Left kidney (tissue), 2 donors: ENCODE measurements around the gene UBE2D1. TPM values are rescaled to one million over a fixed set of nuclear protein-coding genes. Genes with fewer than 3 reads are reported as not detected.
"Not testable (repeated sequence)": the region's sequence is repeated elsewhere in the genome, so short reads cannot be mapped to it uniquely, and the experiment has no call there.

ENCODE experiments used
- DNase-seq: peaks from one replicate; pipeline ENCODE4 v3.0.0-alpha.2; 2013
- polyA plus RNA-seq: library from polyadenylated mRNA; unstranded; fragments of 120-200 nt; gene quantifications from one replicate; pipeline ENCODE4 v1.2.1, GENCODE V29; 2013; ENCODE audit not compliant: insufficient read length

UBE2D1 gene
- polyA plus RNA-seq, 1 donor: 42.8 TPM

- DNase-seq: no peak
Measured at GRCh38 chr10:58373442-58373827, 38.6 kb downstream of the UBE2D1 start.

DNA sequence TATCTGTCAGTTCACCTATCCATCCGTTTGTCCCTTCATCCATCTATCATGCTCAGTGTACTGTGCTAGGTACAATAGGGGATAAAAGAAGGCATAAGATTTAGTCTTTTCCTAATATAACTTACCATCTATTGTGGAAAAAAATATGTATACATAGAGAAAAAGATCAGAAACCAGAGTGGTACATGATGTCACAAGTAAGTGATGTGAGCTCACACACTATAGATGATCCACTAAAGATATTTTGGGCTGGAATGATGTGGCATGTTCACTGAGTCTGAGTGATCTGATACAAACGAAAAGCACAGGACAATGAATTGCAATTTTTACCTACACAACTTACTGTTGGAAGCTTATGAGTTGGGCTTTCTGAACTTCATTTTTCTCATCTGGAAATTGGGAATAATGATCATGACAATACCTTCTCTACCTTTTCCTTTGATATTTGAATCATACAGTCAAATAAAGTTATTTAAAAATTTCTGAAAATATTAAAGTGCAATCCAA lies 47.7 kb downstream of the UBE2D1 start:
- no peak for DNase-seq

DNA sequence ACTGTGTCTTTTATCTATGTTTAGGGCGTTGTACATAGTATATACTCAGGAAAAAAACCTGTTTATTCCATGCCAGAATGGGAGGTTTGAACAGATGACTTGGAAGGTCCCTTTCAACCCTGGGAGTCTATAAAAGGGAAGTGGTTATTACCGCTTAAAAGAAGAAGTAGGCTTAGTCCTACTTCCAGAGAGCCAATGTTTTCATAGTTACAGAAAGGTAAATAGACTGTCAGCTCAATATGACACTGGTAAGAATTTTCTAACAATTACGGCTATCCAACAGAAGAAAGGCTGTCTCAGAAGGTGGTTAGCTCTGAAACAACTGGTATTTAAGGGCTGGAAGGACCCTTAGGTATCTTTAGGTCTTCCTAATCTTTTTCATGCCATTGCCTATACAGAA lies 49.3 kb downstream of the UBE2D1 start:
- DNase-seq: no peak

- no peak for DNase-seq
Measured at GRCh38 chr10:58384544-58384998, 49.8 kb downstream of the UBE2D1 start.

DNA sequence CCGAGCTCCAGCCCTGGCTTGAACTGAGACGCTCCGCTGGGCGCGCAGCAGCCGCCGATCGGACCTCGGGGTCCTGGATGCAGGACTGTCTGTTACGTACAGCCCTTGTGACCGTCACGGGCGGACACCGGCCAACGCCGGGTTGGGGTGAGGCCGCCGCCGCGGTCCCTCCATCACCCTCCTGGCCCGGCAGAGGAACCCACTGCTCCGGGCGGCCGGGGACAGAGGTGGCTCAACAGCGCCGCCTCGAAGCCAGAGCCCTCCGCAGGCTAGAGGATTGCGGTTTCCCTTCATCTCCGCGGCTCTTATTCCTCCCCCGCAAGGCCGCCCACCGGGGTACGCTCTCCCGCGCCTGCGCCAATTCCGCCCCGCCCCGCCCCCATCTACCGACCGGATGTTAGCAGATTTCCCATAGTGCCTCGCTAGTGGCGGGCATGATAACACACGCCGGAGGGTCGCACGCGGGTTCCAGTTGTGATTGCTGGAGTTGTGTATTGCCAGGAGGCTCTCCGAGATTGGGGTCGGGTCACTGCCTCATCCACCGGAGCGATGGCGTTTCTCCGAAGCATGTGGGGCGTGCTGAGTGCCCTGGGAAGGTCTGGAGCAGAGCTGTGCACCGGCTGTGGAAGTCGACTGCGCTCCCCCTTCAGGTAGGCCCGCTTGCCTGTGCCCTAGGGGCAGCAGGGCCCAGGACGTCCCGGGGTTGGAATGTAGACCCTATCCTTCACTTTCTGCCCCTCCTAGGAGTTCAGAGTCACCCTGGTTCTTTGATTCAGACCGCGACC lies 50.4 kb downstream of the UBE2D1 start, which contains the start of gene TFAM:
TSS of gene TFAM (plus strand) at position 412 of the 785 bp plus-strand sequence. CDS start at position 550, 138 bp downstream.
- peak; percentile 95 for DNase-seq

GRCh38 chr10:58385784-58386112 lies 50.9 kb downstream of the UBE2D1 start:
- no peak for DNase-seq

GRCh38 chr10:58389024-58389423 lies 54.2 kb downstream of the UBE2D1 start:
- no peak for DNase-seq

GRCh38 chr10:58393317-58393716 lies 58.5 kb downstream of the UBE2D1 start:
- DNase-seq: no peak

DNA sequence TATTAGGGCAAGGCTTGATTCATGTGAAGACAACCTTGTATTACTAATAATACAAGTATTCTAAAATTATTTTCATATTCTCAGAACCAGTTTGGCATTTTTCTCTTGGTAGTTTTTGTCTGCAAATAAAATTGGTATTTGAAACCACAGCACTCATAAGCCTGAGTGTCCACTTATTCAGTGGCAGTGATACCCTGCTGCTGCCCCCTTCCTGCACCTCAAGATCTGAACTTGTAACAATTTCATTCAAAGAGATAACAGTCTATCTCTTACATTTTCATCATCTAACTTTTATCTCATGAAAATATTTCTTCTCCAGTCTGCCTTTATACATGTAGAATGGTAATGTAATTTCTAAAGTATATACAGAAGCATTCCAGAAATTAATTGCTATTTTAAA lies 59.7 kb downstream of the UBE2D1 start:
- no peak for DNase-seq

- DNase-seq: no peak
Measured at GRCh38 chr10:58396057-58396456, 61.3 kb downstream of the UBE2D1 start.

DNA sequence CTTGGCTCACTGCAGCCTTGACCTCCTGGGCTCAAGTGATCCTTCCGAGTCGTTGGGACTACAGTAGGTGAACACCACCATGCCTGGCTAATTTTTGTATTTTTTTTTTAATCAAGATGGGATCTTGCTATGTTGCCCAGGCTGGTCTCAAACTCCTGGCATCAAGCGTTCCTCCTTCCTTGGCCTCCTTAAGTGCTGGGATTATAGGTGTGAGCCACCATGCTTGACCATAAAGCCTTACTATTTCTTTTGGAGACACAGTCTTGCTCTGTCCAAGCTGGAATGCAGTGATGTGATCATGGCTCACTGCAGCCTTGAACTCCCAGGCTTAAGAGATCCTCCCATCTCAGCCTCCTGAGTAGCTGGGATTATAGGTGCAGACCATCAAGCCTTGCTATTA lies 63.0 kb downstream of the UBE2D1 start:
- no peak for DNase-seq

- no peak for DNase-seq
Measured at GRCh38 chr10:58399410-58399809, 64.6 kb downstream of the UBE2D1 start.

DNA sequence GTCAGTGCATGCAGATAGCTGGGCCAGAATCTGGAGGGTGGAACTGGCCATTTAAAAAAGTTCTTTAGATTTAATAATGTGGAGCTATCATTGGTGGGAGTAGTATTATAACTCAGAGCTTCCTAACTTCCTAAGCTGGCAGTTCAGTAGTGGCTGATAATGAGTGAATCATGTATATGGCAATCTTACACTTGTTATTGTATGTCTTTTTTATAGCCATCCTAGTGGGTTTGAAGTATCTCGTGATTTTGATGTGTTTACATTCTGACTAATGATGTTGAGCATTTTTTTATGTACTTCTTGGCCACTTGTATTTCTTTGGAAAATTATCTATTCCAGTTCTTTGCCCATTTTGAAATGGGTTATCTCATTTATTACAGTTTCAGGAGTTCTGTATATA lies 65.8 kb downstream of the UBE2D1 start:
- no peak for DNase-seq

DNA sequence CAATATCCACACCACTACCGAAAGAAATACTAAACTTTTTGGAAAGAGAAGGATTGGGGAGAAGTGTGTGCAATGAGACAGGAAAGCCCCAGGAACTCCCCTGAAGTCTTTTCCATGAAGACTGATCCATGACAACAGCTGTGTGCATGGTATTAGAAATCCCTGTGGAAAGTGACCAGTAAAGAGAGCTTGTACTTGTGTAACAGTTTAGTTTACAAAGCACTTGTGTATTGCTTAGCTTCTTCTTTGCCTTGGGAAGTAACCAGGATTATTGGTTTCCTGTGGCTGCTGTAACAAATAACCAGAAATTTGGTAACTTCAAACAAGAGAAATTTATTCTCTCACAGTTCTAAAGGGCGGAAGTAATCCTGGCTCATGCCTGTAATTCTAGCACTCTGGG lies 69.2 kb downstream of the UBE2D1 start:
- DNase-seq: no peak

GRCh38 chr10:58409956-58410610 lies 75.3 kb downstream of the UBE2D1 start:
- DNase-seq: no peak

DNA sequence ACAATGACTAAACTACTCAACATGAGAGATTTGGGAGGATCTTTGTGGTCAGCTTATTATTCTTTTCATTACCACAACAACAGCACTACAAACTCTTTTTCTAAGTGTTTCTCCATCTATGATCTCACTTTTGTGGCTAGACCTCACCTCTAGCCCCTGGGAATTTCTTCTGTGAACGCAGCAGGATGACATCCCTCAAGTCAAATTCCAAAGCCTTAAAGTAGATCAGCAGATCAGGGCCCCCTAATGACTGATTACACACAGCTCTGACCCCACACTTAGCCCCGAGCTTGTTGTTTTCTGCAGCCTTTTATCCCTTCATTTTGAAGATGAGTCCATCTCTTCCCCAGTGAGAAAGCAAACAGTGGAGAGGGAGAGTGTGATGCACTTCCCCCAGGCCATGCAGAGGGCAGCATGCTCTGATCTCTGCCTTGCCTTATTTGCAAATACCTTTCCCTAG lies 77.7 kb downstream of the UBE2D1 start:
- no peak for DNase-seq

- peak; percentile 59 for DNase-seq
Measured at GRCh38 chr10:58414270-58415041, 79.7 kb downstream of the UBE2D1 start.

DNA sequence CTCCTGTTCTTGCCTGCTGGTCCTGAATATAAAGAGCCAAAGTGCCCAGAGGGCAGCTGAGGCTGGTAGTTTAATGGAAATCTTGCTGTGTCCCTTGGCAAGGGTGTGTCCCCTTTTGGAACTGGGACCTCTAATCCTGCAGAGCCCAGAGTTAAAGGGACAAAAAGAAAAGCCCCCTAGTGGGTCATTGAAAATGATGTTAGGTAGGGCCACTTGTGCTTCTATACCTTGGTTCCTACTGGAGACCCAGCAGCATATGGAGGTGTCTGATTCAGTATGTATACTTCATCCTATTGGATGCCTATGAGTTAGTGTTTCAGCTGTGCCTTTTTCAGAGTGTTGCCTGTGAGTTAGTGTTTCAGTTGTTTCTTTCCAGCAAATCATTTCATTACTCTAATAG lies 81.0 kb downstream of the UBE2D1 start:
- no peak for DNase-seq

DNA sequence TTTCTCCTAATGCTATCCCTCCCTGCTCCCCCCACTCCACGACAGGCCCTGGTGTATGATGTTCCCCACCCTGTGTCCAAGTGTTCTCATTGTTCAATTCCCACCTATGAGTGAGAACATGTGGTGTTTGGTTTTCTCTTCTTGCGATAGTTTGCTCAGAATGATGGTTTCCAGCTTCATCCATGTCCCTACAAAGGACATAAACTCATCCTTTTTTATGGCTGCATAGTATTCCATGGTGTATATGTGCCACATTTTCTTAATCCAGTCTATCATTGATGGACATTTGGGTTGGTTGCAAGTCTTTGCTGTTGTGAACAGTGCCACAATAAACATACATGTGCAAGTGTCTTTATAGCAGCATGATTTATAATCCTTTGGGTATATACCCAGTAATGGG lies 83.1 kb downstream of the UBE2D1 start:
- not testable (repeated sequence) for DNase-seq
